Neural progenitor cell (in vitro differentiated cells): Measurements from ENCODE around the gene NCKAP1. TPM values are rescaled to one million over a fixed set of nuclear protein-coding genes. Genes with fewer than 3 reads are reported as not detected.

Experiments
- DNase-seq: peaks from one replicate; pipeline ENCODE4 v3.0.0-alpha.2; 2016; ENCODE audit warnings: low spot score
- H2AFZ ChIP-seq: fragments of 200-600 bp; sonication (generic); replicated peaks from 2 replicates; pipeline ENCODE4 v1.6.1; 2016; ENCODE audit warnings: antibody characterized with exemption
- H3F3A ChIP-seq: fragments of 200-600 bp; sonication (generic); 2 replicates; pipeline ENCODE4 v1.6.1; 2016; ENCODE audit warnings: antibody characterized with exemption, low read depth
- H3K27ac ChIP-seq: fragments of 200-600 bp; sonication (generic); 2 replicates; pipeline ENCODE4 v1.5.1; 2016; ENCODE audit warnings: mild to moderate bottlenecking
- H3K27me3 ChIP-seq: fragments of 200-600 bp; sonication (generic); 2 replicates; pipeline ENCODE4 v1.6.1; 2016; ENCODE audit warnings: mild to moderate bottlenecking, moderate library complexity
- H3K36me3 ChIP-seq: fragments of 200-600 bp; sonication (generic); 2 replicates; pipeline ENCODE4 v1.5.1; 2016
- H3K4me1 ChIP-seq: fragments of 200-600 bp; sonication (generic); 2 replicates; pipeline ENCODE4 v1.6.1; 2016; ENCODE audit warnings: mixed run types
- H3K4me2 ChIP-seq: fragments of 200-600 bp; sonication (generic); 2 replicates; pipeline ENCODE4 v1.6.1; 2016
- H3K4me3 ChIP-seq: fragments of 200-600 bp; sonication (generic); 2 replicates; pipeline ENCODE4 v1.5.1; 2016
- H3K79me2 ChIP-seq: fragments of 200-600 bp; sonication (generic); 2 replicates; pipeline ENCODE4 v1.6.1; 2016; ENCODE audit warnings: low read depth
- H3K9ac ChIP-seq: fragments of 200-600 bp; sonication (generic); 2 replicates; pipeline ENCODE4 v1.6.1; 2016
- H3K9me3 ChIP-seq: fragments of 200-600 bp; sonication (generic); 2 replicates; pipeline ENCODE4 v1.5.1; 2016; ENCODE audit warnings: low read depth
- H4K20me1 ChIP-seq: fragments of 200-600 bp; sonication (generic); 2 replicates; pipeline ENCODE4 v1.6.1; 2016; ENCODE audit warnings: low read depth
- H3K27ac Mint-ChIP-seq: 3 replicates; pipeline ENCODE4 v1.8.0; 2021; ENCODE audit warnings: mixed read lengths
- H3K27me3 Mint-ChIP-seq: 2 replicates; pipeline ENCODE4 v1.8.0; 2022; ENCODE audit warnings: low read depth, mild to moderate bottlenecking, inconsistent platforms, moderate library complexity, mixed read lengths; ENCODE audit not compliant: insufficient read depth
- H3K36me3 Mint-ChIP-seq: 3 replicates; pipeline ENCODE4 v1.8.0; 2021; ENCODE audit warnings: mixed read lengths
- H3K4me1 Mint-ChIP-seq: 3 replicates; pipeline ENCODE4 v1.8.0; 2021; ENCODE audit warnings: mixed read lengths
- H3K4me3 Mint-ChIP-seq: 3 replicates; pipeline ENCODE4 v1.8.0; 2021; ENCODE audit warnings: mild to moderate bottlenecking, moderate library complexity, mixed read lengths
- H3K9me3 Mint-ChIP-seq: 3 replicates; pipeline ENCODE4 v1.8.0; 2020; ENCODE audit warnings: mixed read lengths
- CTCF ChIP-seq: fragments of 200-600 bp; sonication (generic); IDR thresholded peaks from 2 replicates; pipeline ENCODE4 v1.5.1; 2017; ENCODE audit warnings: antibody characterized with exemption, mild to moderate bottlenecking
- EZH2 ChIP-seq: fragments of 200-600 bp; sonication (generic); IDR thresholded peaks from 2 replicates; pipeline ENCODE4 v1.6.1; 2017; ENCODE audit warnings: antibody characterized with exemption, mild to moderate bottlenecking, moderate library complexity
- EZH2phosphoT487 ChIP-seq: fragments of 200-600 bp; sonication (generic); IDR thresholded peaks from 2 replicates; pipeline ENCODE4 v1.6.1; 2017; ENCODE audit warnings: antibody characterized with exemption
- total RNA-seq: library from RNA; depleted of rRNA; stranded (reverse); fragments of >200 nt; gene quantifications from 2 replicates; pipeline ENCODE4 v1.2.3, GENCODE V29; 2015; ENCODE audit warnings: low replicate concordance

The NCKAP1 gene
- total RNA-seq, 1 donor from 2014 or later, result 164 TPM

GRCh38 chr2:183040604-183041003 lies 2.3 kb upstream of the NCKAP1 start:
- Histone ChIP-seq H3K27me3 (peaks cover 21% of the 10 kb centered on the region), H3K79me2 (peaks cover 25% of the 10 kb centered on the region), H4K20me1 (peaks cover 16% of the 10 kb centered on the region), H2AFZ (no peak overlapping the region), H3K36me3 (no peaks in the 10 kb centered on the region), H3F3A (peaks cover 6% of the 10 kb centered on the region), H3K4me3 (no peak overlapping the region), H3K4me1 (peaks cover 11% of the 10 kb centered on the region), H3K9me3 (no peaks in the 10 kb centered on the region), H3K27ac (no peak overlapping the region), H3K9ac (no peak overlapping the region), H3K4me2 (no peak overlapping the region)
- DNase-seq, result no peak
- Mint-ChIP-seq H3K9me3 (peaks cover 3% of the 10 kb centered on the region), H3K27ac (no peak overlapping the region), H3K4me1 (peaks cover 11% of the 10 kb centered on the region), H3K4me3 (no peak overlapping the region), H3K36me3 (no peaks in the 10 kb centered on the region), H3K27me3 (peaks cover 9% of the 10 kb centered on the region)
- no peak for TF ChIP-seq EZH2phosphoT487
- TF ChIP-seq EZH2, result no peak
- TF ChIP-seq CTCF, result no peak

GRCh38 chr2:183037553-183038340 lies 510 bp downstream of the NCKAP1 start:
- Histone ChIP-seq H4K20me1 (peaks cover 45% of the 10 kb centered on the region), H3K9me3 (no peaks in the 10 kb centered on the region), H2AFZ (peak overlapping the region; percentile 70), H3K79me2 (peaks cover 54% of the 10 kb centered on the region), H3K9ac (peak overlapping the region; percentile 95), H3K36me3 (no peaks in the 10 kb centered on the region), H3K27me3 (peaks cover 21% of the 10 kb centered on the region), H3K27ac (peak overlapping the region; percentile 99), H3K4me2 (peak overlapping the region; percentile 88), H3K4me3 (peak overlapping the region; percentile 97), H3F3A (peaks cover 10% of the 10 kb centered on the region), H3K4me1 (peaks cover 35% of the 10 kb centered on the region)
- H3K9me3 Mint-ChIP-seq, result no peaks in the 10 kb centered on the region
- peak overlapping the region; percentile 95 for H3K4me3 Mint-ChIP-seq
- H3K4me1 Mint-ChIP-seq, result peaks cover 28% of the 10 kb centered on the region
- TF ChIP-seq EZH2phosphoT487 (no peak), CTCF (no peak), EZH2 (no peak)
- peak overlapping the region; percentile 90 for H3K27ac Mint-ChIP-seq
- H3K27me3 Mint-ChIP-seq, result peaks cover 2% of the 10 kb centered on the region
- DNase-seq, result peak; percentile 76
- no peaks in the 10 kb centered on the region for H3K36me3 Mint-ChIP-seq

GRCh38 chr2:183037074-183037552 lies 1.1 kb downstream of the NCKAP1 start:
- Histone ChIP-seq H3K27me3 (peaks cover 21% of the 10 kb centered on the region), H3K36me3 (no peaks in the 10 kb centered on the region), H2AFZ (peak overlapping the region; percentile 70), H3K79me2 (peaks cover 60% of the 10 kb centered on the region), H3K4me2 (peak overlapping the region; percentile 88), H3K27ac (peak overlapping the region; percentile 99), H3F3A (peaks cover 10% of the 10 kb centered on the region), H3K4me1 (peaks cover 35% of the 10 kb centered on the region), H3K4me3 (peak overlapping the region; percentile 97), H3K9me3 (no peaks in the 10 kb centered on the region), H4K20me1 (peaks cover 51% of the 10 kb centered on the region), H3K9ac (peak overlapping the region; percentile 95)
- H3K9me3 Mint-ChIP-seq, result no peaks in the 10 kb centered on the region
- no peak for DNase-seq
- peaks cover 2% of the 10 kb centered on the region for H3K27me3 Mint-ChIP-seq
- H3K36me3 Mint-ChIP-seq, result no peaks in the 10 kb centered on the region
- peak overlapping the region; percentile 95 for H3K4me3 Mint-ChIP-seq
- TF ChIP-seq CTCF (no peak), EZH2 (no peak), EZH2phosphoT487 (no peak)
- H3K27ac Mint-ChIP-seq, result peak overlapping the region; percentile 90
- H3K4me1 Mint-ChIP-seq, result peaks cover 28% of the 10 kb centered on the region
